BJ (cell line): ENCODE data around the gene ANXA3. TPM values are rescaled to one million over a fixed set of nuclear protein-coding genes. Genes with fewer than 3 reads are reported as not detected.

Experiments
- CTCF ChIA-PET: fragments of 350-600 bp; formaldehyde crosslinking; extraction: SDS; loops from one replicate; lab custom pipeline; 2021; ENCODE audit warnings: antibody characterized with exemption, inconsistent platforms; lab: Yijun Ruan, JAX
- POLR2A ChIA-PET: fragments of 300-600 bp; sonication (Branson Sonifier 250); formaldehyde crosslinking; extraction: SDS; loops from one replicate; lab custom pipeline; 2021; ENCODE audit warnings: antibody characterized with exemption; lab: Charles Lee
- DNase-seq: peaks from one replicate; pipeline ENCODE4 v3.0.0-alpha.2; 2011; ENCODE audit warnings: low read depth
- H3K27me3 ChIP-seq: 2 replicates; pipeline ENCODE4 v1.6.0; 2011; ENCODE audit warnings: low read length; ENCODE audit not compliant: control insufficient read depth, insufficient read depth
- H3K36me3 ChIP-seq: 2 replicates; pipeline ENCODE4 v1.5.1; 2011; ENCODE audit warnings: low read length; ENCODE audit not compliant: control insufficient read depth, insufficient read depth
- H3K4me3 ChIP-seq: 2 replicates; pipeline ENCODE4 v1.5.1; 2011; ENCODE audit warnings: low read depth, mild to moderate bottlenecking, control low read depth, low read length
- CTCF ChIP-seq: IDR thresholded peaks from 2 replicates; pipeline ENCODE4 v1.5.1; 2011; ENCODE audit warnings: low read depth, mild to moderate bottlenecking, control low read depth, inconsistent platforms, low read length, moderate library complexity; ENCODE audit not compliant: insufficient read depth
- polyA plus RNA-seq: library from polyadenylated mRNA; depleted of rRNA; stranded (reverse); fragments of >200 nt; gene quantifications from 2 replicates; pipeline ENCODE4 v1.2.3, GENCODE V29; 2011

The ANXA3 gene
- polyA plus RNA-seq, 1 experiment, result 8.2 TPM

DNA sequence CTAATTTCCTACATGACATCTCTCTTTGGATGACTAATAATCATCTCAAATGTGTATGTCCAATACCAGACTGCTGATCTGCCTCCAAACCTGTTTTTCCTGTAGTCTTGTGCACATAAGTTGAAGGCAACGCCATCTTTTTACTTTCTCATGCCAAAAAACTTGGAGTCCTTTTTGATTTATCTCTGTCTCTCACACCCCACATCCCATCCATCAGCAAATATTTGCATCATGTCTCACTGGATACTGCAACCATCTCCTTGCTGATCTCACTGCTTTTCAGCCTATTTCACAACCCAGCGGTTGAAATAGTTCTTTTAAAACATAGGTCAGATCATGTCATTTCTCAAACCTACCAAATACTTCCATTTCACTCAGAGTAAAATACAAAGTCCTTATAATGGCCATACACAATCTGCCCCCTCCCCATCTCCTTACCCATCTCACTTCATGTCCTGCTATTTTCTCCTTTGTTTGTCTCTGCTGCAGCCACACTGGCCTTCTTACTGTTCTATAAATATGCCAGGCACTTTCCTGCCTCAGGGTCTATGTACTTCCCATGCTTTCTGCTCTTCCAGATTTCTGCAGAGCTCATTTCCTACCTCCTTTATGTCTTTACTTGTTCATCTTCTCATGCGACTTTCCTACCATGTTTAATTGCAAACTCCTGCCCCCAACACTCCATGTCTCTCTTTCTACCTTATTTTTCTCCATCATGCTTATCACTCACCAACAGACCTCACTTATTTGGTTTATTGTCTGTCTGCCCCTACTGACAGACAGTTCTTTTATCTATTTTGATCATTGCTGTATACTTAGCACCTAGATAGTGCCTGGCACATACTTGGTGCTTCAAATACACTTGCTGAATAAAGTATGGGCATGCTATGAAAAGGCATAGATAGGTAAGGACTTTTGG lies 98.8 kb downstream of the ANXA3 start:
- Histone ChIP-seq H3K27me3 (no peaks in the 10 kb centered on the region), H3K36me3 (no peaks in the 10 kb centered on the region), H3K4me3 (no peak overlapping the region)
- ChIA-PET POLR2A (no interaction called here), CTCF (interaction anchor here (1.8 kb wide), 1 partner anchor 126 kb away, joined by 6 read pairs; the partner anchor contains the start of gene BMP2K)
- DNase-seq, result peak; percentile 67
- TF ChIP-seq CTCF, result no peak

GRCh38 chr4:78651250-78651860 lies 99.8 kb downstream of the ANXA3 start:
- no peak for DNase-seq
- no peaks in the 10 kb centered on the region for H3K36me3 ChIP-seq
- no peaks in the 10 kb centered on the region for H3K27me3 ChIP-seq
- no peak overlapping the region for H3K4me3 ChIP-seq
- POLR2A ChIA-PET, result no interaction called here
- TF ChIP-seq CTCF, result no peak
- CTCF ChIA-PET, result interaction anchor here (0.7 to 1.8 kb wide), 2 partner anchors 41 to 125 kb away, joined by 3 to 6 read pairs; partner anchors contain the start of gene BMP2K

DNA sequence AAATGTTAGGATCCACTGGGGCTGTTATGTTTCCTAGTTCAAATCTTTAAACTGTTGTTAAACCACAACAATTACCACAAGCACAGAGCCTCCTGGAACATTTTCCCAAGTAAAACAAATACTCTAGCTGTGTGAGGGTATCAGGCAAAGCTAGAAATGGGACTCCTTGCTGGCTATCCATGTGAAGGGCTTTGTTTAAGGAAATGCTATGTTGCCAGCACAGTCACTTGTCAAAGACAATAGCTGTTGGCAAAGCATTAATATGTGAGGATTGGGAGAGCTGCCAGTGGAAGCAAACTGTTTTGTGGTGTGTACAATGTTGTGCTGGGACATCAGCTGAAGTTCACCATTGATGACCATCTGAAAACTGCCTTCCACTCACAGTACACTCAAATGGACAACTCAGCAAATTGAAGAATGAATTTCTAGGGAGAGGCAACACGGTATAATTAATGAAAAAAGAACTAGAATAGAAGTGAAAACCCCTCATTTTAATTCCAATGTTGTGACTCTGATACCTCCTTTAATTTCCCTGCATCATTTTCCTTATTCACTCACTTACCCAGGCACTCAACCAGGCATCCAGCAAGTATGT lies 100.8 kb downstream of the ANXA3 start:
- H3K36me3 ChIP-seq, result no peaks in the 10 kb centered on the region
- CTCF ChIA-PET, result interaction anchor here (0.6 to 1.8 kb wide), 5 partner anchors 9 to 1383 kb away, joined by 3 to 6 read pairs (median 3); partner anchors contain the start of gene BMP2K
- no peaks in the 10 kb centered on the region for H3K27me3 ChIP-seq
- no peak for TF ChIP-seq CTCF
- H3K4me3 ChIP-seq, result no peak overlapping the region
- POLR2A ChIA-PET, result no interaction called here
- no peak for DNase-seq

GRCh38 chr4:78653655-78654054 lies 102.1 kb downstream of the ANXA3 start:
- ChIA-PET CTCF (interaction anchor here (1.3 kb wide), 1 partner anchor 9 kb away, joined by 4 read pairs; no protein-coding TSS in a partner anchor), POLR2A (interaction anchor here (0.6 kb wide), 1 partner anchor 217 kb away, joined by 4 read pairs; no protein-coding TSS in a partner anchor)
- Histone ChIP-seq H3K27me3 (no peaks in the 10 kb centered on the region), H3K4me3 (no peak overlapping the region), H3K36me3 (no peaks in the 10 kb centered on the region)
- DNase-seq, result no peak
- no peak for TF ChIP-seq CTCF

- ChIA-PET CTCF (no interaction called here), POLR2A (no interaction called here)
- H3K27me3 ChIP-seq, result no peaks in the 10 kb centered on the region
- TF ChIP-seq CTCF, result no peak
- no peak overlapping the region for H3K4me3 ChIP-seq
- H3K36me3 ChIP-seq, result no peaks in the 10 kb centered on the region
- no peak for DNase-seq
Observed at GRCh38 chr4:78654807-78655206, 103.2 kb downstream of the ANXA3 start.
